T-cell (primary cell): Measurements from ENCODE around the gene NRROS. TPM values are rescaled to one million over a fixed set of nuclear protein-coding genes. Genes with fewer than 3 reads are reported as not detected.

Source experiments
- ATAC-seq, 4 experiments: fragments of 200-7000 bp in 3 of 4; fragments of 150-1000 bp in 1 of 4; cut with Tn5 transposase; replicated peaks in 1 of 4; 1 replicate in 3 of 4; 2 replicates in 1 of 4; pipeline ENCODE4 v1.10.0; 2021; ENCODE audit warnings: moderate library complexity in 3 of 4, mild to moderate bottlenecking in 2 of 4, moderate number of reproducible peaks in 1 of 4
- CTCF ChIA-PET, 2 donors: fragments of 300-600 bp; sonication (Branson Sonifier 250); formaldehyde crosslinking; loops; one replicate each; lab custom pipeline; 2022; ENCODE audit warnings: antibody characterized with exemption in 2 of 2; lab: Charles Lee
- POLR2A ChIA-PET, 2 donors: fragments of 300-600 bp; sonication (Branson Sonifier 250); formaldehyde crosslinking; loops; one replicate each; lab custom pipeline; 2022; ENCODE audit warnings: antibody characterized with exemption in 2 of 2; lab: Charles Lee
- DNase-seq, 35 experiments: peaks; one replicate each; pipeline versions ENCODE4 v3.0.0 to v3.0.0-alpha.2; 2013 to 2023
- H3K27ac ChIP-seq: one replicate; pipeline ENCODE4 v1.5.1; 2013; ENCODE audit warnings: low read length
- H3K27me3 ChIP-seq, 2 experiments: replicated peaks in 1 of 2; 1 replicate in 1 of 2; 2 replicates in 1 of 2; pipeline versions ENCODE4 v1.6.1 to v1.7.0; 2013; ENCODE audit warnings: low read length in 1 of 2, mixed read lengths in 1 of 2; ENCODE audit not compliant: control insufficient read depth in 2 of 2, insufficient read depth in 2 of 2; ENCODE audit errors: extremely low read depth in 1 of 2
- H3K36me3 ChIP-seq, 2 donors: 1 replicate in 1 of 2; 2 replicates in 1 of 2; pipeline versions ENCODE4 v1.6.1 to v1.7.0; 2013; ENCODE audit warnings: low read length in 1 of 2; ENCODE audit not compliant: control insufficient read depth in 2 of 2, insufficient read depth in 1 of 2; ENCODE audit errors: extremely low read depth in 1 of 2
- H3K4me1 ChIP-seq, 2 experiments: 1 replicate in 1 of 2; 2 replicates in 1 of 2; pipeline versions ENCODE4 v1.6.1 to v1.7.0; 2013; ENCODE audit warnings: low read length in 2 of 2, mixed read lengths in 1 of 2; ENCODE audit not compliant: insufficient read depth in 2 of 2, control insufficient read depth in 1 of 2; ENCODE audit errors: extremely low read depth in 1 of 2
- H3K4me3 ChIP-seq, 2 donors: 1 replicate in 1 of 2; 2 replicates in 1 of 2; pipeline versions ENCODE4 v1.5.1 to v1.7.0; 2013; ENCODE audit warnings: mild to moderate bottlenecking in 2 of 2, low read length in 1 of 2, moderate library complexity in 1 of 2; ENCODE audit not compliant: control insufficient read depth in 1 of 2; ENCODE audit errors: extremely low read depth in 1 of 2
- H3K9me3 ChIP-seq: 2 replicates; pipeline ENCODE4 v1.7.0; 2013
- H3K27ac Mint-ChIP-seq, 2 donors: one replicate each; pipeline ENCODE4 v1.8.0; 2020 to 2021; ENCODE audit warnings: mild to moderate bottlenecking in 2 of 2, mixed read lengths in 2 of 2
- H3K27me3 Mint-ChIP-seq, 2 donors: one replicate each; pipeline ENCODE4 v1.8.0; 2021 to 2022; ENCODE audit warnings: mixed read lengths in 2 of 2
- H3K36me3 Mint-ChIP-seq: one replicate; pipeline ENCODE4 v1.8.0; 2021; ENCODE audit warnings: mixed read lengths
- H3K4me1 Mint-ChIP-seq, 3 donors: one replicate each; pipeline ENCODE4 v1.8.0; 2020 to 2022; ENCODE audit warnings: mixed read lengths in 3 of 3, mild to moderate bottlenecking in 1 of 3
- H3K4me3 Mint-ChIP-seq, 3 donors: one replicate each; pipeline ENCODE4 v1.8.0; 2020 to 2022; ENCODE audit warnings: mild to moderate bottlenecking in 3 of 3, mixed read lengths in 3 of 3, moderate library complexity in 3 of 3
- H3K9me3 Mint-ChIP-seq, 3 donors: one replicate each; pipeline ENCODE4 v1.8.0; 2020 to 2022; ENCODE audit warnings: mixed read lengths in 3 of 3
- WGBS: methylation state at CpG from one replicate; pipeline ENCODE4 v1.1.5; 2013; ENCODE audit warnings: missing lambda C conversion rate; ENCODE audit not compliant: insufficient coverage; 5-methylcytosine and 5-hydroxymethylcytosine counted together
- total RNA-seq, 35 experiments: library from RNA in 6 of 35; stranded (reverse) in 6 of 35; fragments of 120-200 nt in 1 of 35; gene quantifications; one replicate each; pipeline versions ENCODE4 v1.2.1 to v1.2.4 and lab custom pipeline; 2013 to 2026

NRROS gene
- total RNA-seq, 5 donors from 2014 or later (not counting 1 experiment from before 2014, with no cell fraction given): 7.6 to 16.8 (median 15.6) TPM

- CTCF ChIA-PET: interaction anchor here in 1 of 2 donors (0.5 to 1.1 kb wide), 3 partner anchors 14 to 95 kb away, joined by 3 to 5 read pairs (median 3); no protein-coding TSS in a partner anchor
These were observed 68.1 kb downstream of the NRROS start for GRCh38 chr3:196707566-196707965.

DNA sequence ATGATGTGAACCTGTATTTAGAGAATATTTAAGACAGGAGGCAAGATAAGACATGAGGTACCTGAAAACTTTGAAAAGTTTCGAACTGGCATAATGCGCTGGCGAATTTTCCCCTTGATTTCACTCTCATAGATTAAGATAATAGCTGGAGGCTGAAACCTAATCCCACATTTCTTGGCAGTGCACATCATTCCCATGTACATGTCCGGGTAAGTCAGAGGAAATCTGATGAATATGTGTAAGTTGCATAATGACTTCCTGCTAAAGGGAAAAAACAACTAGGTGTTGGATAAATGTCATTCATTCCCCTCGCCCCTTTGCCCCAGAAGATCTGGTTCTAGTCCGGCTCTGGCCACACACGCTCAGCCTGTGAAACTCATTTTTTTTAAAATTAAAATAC lies 69.0 kb downstream of the NRROS start:
- Mint-ChIP-seq H3K27ac (no peak overlapping the region), H3K36me3 (peaks cover 5% of the 10 kb centered on the region), H3K9me3 (no peaks in the 10 kb centered on the region), H3K4me1 (peaks cover 22 to 28% (median 24%) of the 10 kb centered on the region in 3 donors), H3K27me3 (no peaks in the 10 kb centered on the region), H3K4me3 (no peak overlapping the region)
- ATAC-seq (no peak), DNase-seq (no peak)
- no peaks in the 10 kb centered on the region for H3K9me3 ChIP-seq
- ChIA-PET CTCF (interaction anchor here in 1 of 2 donors (1.0 to 1.1 kb wide), 2 partner anchors 14 to 96 kb away, joined by 3 read pairs; no protein-coding TSS in a partner anchor), POLR2A (interaction anchor here in 1 of 2 donors (0.6 kb wide), 1 partner anchor 159 kb away, joined by 3 read pairs; the partner anchor contains the start of gene SENP5)
- peaks cover 6 to 23% of the 10 kb centered on the region in 2 experiments for H3K4me1 ChIP-seq
- H3K27ac ChIP-seq: no peak overlapping the region
- WGBS: 100% methylated on average over 3 of the region's 7 CpGs
- no peaks in the 10 kb centered on the region for H3K27me3 ChIP-seq
- no peak overlapping the region for H3K4me3 ChIP-seq
- no peaks in the 10 kb centered on the region for H3K36me3 ChIP-seq

More at GRCh38 chr3:196707566-196707965, 68.1 kb downstream of the NRROS start:
- Histone ChIP-seq H3K4me1 (peaks cover 6 to 15% of the 10 kb centered on the region in 2 experiments), H3K4me3 (no peak overlapping the region), H3K9me3 (no peaks in the 10 kb centered on the region), H3K27me3 (no peaks in the 10 kb centered on the region), H3K27ac (no peak overlapping the region), H3K36me3 (no peaks in the 10 kb centered on the region)
- Mint-ChIP-seq H3K4me1 (peaks cover 14 to 21% (median 18%) of the 10 kb centered on the region in 3 donors), H3K27ac (no peak overlapping the region), H3K4me3 (no peak overlapping the region), H3K27me3 (no peaks in the 10 kb centered on the region), H3K9me3 (no peaks in the 10 kb centered on the region), H3K36me3 (peaks cover 5% of the 10 kb centered on the region)
- ATAC-seq (no peak), DNase-seq (no peak)
- WGBS: 100% methylated on average over 2 of the region's 8 CpGs
- POLR2A ChIA-PET: no interaction called here

Other genes with a start within 250 kb of the NRROS start
- gene UBXN7, start 207.3 kb upstream of the NRROS start, total RNA-seq: 10 to 100 TPM; 64.7 to 92.3 (median 74.8) TPM
- 10 to 100 TPM; 27.1 to 71.2 (median 64.8) TPM for gene RNF168, start 135.9 kb upstream of the NRROS start, total RNA-seq
- gene SMCO1, start 124.3 kb upstream of the NRROS start, total RNA-seq: not detected
- 10 to 100 TPM; 19.2 to 29.8 (median 25.5) TPM for gene WDR53, start 71.1 kb upstream of the NRROS start, total RNA-seq
- gene FBXO45, start 71.0 kb upstream of the NRROS start, total RNA-seq: 1 to 10 TPM; 4.9 to 9.5 (median 8.2) TPM
- 1 to 10 TPM; 1.6 to 8.5 (median 6.4) TPM for gene CEP19, start 72.6 kb downstream of the NRROS start, total RNA-seq
- 10 to 100 TPM; 18.9 to 27.9 (median 22.3) TPM for gene PIGX, start 72.7 kb downstream of the NRROS start, total RNA-seq
- 10 to 100 TPM; 62.7 to 87.3 (median 76.2) TPM for gene PAK2, start 100.2 kb downstream of the NRROS start, total RNA-seq
- 10 to 100 TPM; 33.8 to 61.2 (median 37.5) TPM for gene SENP5, start 228.2 kb downstream of the NRROS start, total RNA-seq